ENCODE data around the gene SPAG17.
"Not testable (repeated sequence)": the region's sequence is repeated elsewhere in the genome, so short reads cannot be mapped to it uniquely, and the experiment has no call there.

The SPAG17 gene

GRCh38 chr1:117967477-117967876 lies 217.6 kb downstream of the SPAG17 start:
- DNase-seq: no peak

- no peak for DNase-seq
Observed at GRCh38 chr1:117964290-117965038, 220.6 kb downstream of the SPAG17 start.

GRCh38 chr1:117959364-117959763 lies 225.7 kb downstream of the SPAG17 start:
- DNase-seq: no peak

- DNase-seq: no peak
Observed at GRCh38 chr1:117952386-117952785, 232.6 kb downstream of the SPAG17 start.

GRCh38 chr1:117942293-117942692 lies 242.7 kb downstream of the SPAG17 start:
- no peak for DNase-seq

- no peak for DNase-seq
Observed at GRCh38 chr1:117933769-117934168, 251.3 kb downstream of the SPAG17 start.

- no peak for DNase-seq
Observed at GRCh38 chr1:117932576-117932975, 252.5 kb downstream of the SPAG17 start.

- DNase-seq: no peak
Observed at GRCh38 chr1:117930484-117930883, 254.5 kb downstream of the SPAG17 start.

- DNase-seq: no peak
Observed at GRCh38 chr1:117930173-117930447, 254.9 kb downstream of the SPAG17 start.

GRCh38 chr1:117929343-117930172 lies 255.5 kb downstream of the SPAG17 start, which contains the start of the genes GDAP2 and WDR3:
GDAP2 (minus strand) TSS chr1:117929621; CDS start chr1:117920357, 9,264 bp downstream.
WDR3 (plus strand) TSS chr1:117929739; CDS start chr1:117933320, 3,581 bp downstream.
- peak; percentile 95 for DNase-seq

GRCh38 chr1:117928881-117929342 lies 256.1 kb downstream of the SPAG17 start:
- DNase-seq: peak; percentile 40

- DNase-seq: no peak
Observed at GRCh38 chr1:117925981-117926380, 259.0 kb downstream of the SPAG17 start.

GRCh38 chr1:117922717-117923116 lies 262.3 kb downstream of the SPAG17 start:
- not testable (repeated sequence) for DNase-seq

- no peak for DNase-seq
Observed at GRCh38 chr1:117921991-117922390, 263.0 kb downstream of the SPAG17 start.

GRCh38 chr1:117919376-117919775 lies 265.7 kb downstream of the SPAG17 start:
- DNase-seq: no peak

- no peak for DNase-seq
Observed at GRCh38 chr1:117911051-117911450, 274.0 kb downstream of the SPAG17 start.

- no peak for DNase-seq
Observed at GRCh38 chr1:117905019-117905418, 280.0 kb downstream of the SPAG17 start.

- DNase-seq: no peak
Observed at GRCh38 chr1:117904485-117904884, 280.5 kb downstream of the SPAG17 start.
